GM18868 (cell line): ENCODE data around the gene PUS10.
"Not testable (repeated sequence)": the region's sequence is repeated elsewhere in the genome, so short reads cannot be mapped to it uniquely, and the experiment has no call there.

ENCODE experiments used
- ATAC-seq: cut with Tn5 transposase; IDR thresholded peaks from one replicate; pipeline ENCODE4 v1.9.1; 2021; ENCODE audit warnings: mild to moderate bottlenecking, moderate library complexity; ENCODE audit not compliant: unreplicated experiment

PUS10 gene

GRCh38 chr2:61014763-61015162 lies 3.3 kb downstream of the PUS10 start:
- ATAC-seq: no peak

DNA sequence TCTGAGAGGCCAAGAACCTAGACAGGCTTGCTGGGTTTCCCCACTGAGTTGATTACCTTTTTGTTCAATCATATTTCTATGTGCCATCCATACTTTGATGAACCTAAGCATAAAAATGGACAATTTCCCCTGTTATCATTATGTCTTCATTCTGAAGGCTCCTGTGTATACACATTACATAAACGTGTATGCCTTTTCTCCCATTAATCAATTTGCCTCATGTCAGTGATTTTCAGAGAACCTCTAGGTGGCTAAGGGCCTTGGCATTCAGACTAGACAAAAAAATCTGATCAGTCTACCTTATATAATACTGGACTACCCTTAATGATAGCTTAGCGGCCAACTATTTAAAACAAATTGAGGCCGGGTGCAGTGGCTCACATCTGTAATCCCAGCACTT lies 4.7 kb downstream of the PUS10 start:
- no peak for ATAC-seq

- peak; percentile 38 for ATAC-seq
Measured at GRCh38 chr2:61012303-61012702, 5.8 kb downstream of the PUS10 start.

DNA sequence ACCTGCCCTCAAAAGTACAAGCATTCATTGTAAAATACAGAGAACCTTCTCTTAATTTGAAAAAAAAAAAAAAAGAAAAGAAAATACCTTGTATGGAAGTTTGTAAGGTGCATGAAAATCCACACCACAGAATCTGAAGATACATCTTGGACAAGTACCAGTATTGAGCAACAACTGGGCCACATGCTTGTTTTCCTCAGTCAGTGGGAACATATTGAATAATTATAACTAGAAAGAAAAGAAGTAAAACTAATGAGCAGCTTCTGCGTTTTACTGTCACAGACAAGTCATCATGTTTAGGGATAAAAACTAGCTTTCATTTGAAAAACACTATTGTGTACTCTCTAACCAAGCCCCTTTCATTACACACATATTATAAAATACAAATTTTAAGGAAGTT lies 6.4 kb downstream of the PUS10 start:
- no peak for ATAC-seq

DNA sequence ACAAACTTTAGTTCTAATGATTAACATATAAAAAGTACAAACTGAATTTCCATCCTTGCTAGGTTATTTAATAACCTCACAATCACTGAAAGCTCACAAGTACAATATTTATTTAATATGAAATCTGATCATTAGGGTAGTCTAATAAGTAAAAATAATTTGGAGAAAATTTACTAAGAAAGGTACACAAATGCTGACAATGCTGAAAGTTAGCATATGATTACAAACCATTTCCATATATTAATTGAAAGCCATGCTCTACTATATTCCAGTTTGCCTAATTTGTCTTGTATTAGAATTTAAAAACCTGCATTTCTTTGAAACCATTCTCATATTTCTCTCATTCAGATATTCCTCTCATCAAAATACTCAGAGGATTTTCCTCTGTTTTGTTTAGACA lies 8.7 kb downstream of the PUS10 start:
- ATAC-seq: no peak

- no peak for ATAC-seq
Measured at GRCh38 chr2:61006486-61007105, 11.5 kb downstream of the PUS10 start.

GRCh38 chr2:61005736-61006135 lies 12.3 kb downstream of the PUS10 start:
- no peak for ATAC-seq

- no peak for ATAC-seq
Measured at GRCh38 chr2:60998628-60999545, 19.2 kb downstream of the PUS10 start.

DNA sequence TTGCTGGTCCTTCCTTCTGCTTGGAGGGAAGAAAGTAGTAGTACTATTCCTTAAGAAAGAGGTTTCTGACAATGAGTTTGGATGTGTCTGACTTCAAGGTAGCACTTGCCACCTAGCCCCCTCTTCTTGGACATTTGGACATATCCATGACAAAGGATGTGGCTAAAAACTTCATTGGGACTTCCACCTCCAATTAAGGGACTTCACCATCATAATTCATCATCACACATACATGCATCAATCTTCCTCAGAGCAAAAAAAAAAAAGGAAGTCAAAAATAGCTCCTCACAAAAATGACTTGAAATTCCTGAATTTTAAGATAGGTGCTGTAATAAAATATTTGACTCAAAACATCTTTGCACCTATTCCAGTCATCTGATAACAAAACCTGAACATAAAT lies 23.9 kb downstream of the PUS10 start:
- ATAC-seq: no peak

DNA sequence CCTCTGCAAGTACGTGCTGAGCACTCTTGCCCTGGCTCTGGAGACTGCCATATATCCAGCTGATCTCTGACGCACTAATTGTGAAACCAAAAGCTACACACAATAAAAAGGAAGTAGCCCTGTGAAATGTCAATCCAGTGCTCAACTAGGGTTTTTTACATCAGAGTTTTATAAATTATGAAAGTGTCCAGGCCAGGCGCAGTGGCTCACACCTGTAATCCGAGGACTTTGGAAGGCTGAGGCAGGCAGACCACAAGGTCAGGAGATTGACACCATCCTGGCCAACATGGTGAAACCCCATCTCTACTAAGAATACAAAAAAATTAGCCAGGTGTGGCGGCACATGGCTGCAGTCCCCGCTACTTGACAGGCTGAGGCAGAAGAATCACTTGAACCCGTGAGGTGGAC lies 25.1 kb downstream of the PUS10 start:
- ATAC-seq: peak; percentile 99

GRCh38 chr2:60991644-60992043 lies 26.4 kb downstream of the PUS10 start:
- ATAC-seq: no peak

DNA sequence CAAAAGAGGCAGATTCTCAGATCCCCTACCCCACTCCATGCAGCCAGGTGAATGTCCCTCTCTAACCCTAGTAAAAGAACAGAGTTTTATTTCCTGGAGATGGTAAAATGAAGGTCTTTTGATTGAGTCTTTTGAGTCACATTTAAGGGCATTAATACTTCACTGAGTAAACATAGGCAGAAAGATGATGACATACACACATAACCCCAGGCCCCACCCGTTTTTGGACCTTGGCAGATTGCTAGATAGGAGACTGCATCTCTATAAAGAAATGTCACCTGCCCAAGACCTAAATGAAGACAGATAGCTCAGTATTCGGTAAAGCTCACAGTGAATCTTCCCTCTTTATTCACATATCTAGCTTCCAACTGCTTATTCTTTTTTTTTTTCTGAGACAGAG lies 28.8 kb downstream of the PUS10 start:
- ATAC-seq: no peak

GRCh38 chr2:60987656-60988055 lies 30.4 kb downstream of the PUS10 start:
- not testable (repeated sequence) for ATAC-seq

DNA sequence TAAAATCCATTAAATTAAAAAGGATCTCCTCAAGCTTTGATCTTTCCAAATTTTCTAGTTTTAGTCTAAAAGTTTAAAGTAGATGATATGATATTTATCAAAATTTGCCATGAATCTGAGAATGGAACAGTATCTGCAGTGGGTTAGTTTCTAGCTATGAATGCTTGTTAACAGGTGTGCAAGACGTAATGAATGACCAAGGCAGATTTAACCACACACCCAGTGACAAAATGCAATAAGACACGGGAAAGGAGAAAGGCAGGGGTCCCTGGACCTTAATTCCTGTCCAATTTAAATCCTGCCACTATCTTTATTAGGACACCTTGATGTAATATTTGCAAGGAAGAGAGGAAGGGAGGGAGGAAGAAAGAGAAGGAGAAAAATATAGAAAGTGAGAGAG lies 31.0 kb downstream of the PUS10 start:
- ATAC-seq: no peak

DNA sequence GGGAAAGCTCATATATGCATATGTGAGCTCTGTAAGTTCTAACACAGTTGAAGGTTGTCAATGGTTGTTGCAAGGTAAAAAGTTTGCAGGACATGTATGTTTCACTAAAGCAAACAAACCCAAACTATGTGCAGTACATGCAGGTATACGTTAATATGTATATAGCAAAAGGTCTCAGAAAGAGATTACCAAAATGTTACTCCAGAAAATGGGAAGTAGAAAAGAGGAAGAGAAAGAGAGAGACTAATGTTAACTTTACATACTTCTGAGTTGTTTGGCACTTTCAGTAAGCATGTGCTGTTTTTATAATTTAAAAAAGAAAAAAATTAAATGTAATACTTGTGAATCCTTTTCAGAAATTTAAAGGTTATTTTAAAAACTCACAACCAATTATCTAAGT lies 33.3 kb downstream of the PUS10 start:
- peak; percentile 71 for ATAC-seq

- not testable (repeated sequence) for ATAC-seq
Measured at GRCh38 chr2:60982066-60982465, 36.0 kb downstream of the PUS10 start.

DNA sequence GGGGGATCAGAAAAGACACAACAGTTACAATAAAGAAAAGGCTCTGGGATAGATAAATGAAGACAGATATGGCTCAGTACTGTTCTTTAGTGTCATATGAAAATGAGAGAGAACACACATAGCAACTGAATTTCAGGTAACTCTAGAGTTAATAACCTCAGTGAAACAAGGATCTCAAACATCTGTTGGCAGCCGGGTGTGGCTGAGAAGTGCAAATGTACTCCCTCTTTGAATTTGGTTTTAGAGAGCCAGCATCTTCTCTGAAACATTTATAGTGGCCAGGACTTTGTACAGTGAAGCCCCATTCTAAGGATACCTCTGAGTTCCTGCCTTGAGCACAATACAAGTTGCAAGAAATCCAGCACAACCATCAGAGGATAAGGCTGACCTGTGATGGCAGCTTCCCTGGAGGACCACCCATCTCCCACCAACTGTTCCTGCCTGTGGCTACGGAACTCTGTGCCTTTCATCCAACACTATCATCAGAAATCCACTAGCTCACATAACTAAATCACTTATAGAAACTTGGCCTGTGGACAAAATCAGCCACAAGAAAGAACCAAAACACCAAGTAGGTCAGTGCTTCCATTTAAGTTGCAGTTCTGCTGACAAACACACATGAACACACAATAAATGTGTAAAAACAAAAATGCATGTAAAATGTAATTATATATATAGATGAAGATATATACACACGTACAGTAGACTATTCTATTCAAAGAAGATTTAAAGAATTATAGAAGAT lies 37.8 kb downstream of the PUS10 start:
- ATAC-seq: peak; percentile 29

- no peak for ATAC-seq
Measured at GRCh38 chr2:60979231-60979630, 38.8 kb downstream of the PUS10 start.

DNA sequence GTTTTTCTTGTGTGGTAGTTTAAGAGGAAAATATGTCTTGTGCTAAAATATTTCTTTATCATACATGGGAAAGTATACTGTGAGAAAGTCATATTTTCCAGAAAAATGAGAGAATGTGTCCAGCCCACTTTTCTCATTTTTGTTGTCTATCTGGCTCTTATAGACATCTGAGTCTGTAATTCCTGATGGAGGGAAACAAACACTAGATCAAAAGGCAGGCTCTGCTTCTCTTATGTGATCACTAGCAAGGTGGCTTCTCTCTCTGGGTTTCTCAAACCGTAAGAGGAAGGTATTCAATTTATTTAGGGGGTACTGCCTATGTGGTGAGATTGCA lies 40.5 kb downstream of the PUS10 start:
- no peak for ATAC-seq

DNA sequence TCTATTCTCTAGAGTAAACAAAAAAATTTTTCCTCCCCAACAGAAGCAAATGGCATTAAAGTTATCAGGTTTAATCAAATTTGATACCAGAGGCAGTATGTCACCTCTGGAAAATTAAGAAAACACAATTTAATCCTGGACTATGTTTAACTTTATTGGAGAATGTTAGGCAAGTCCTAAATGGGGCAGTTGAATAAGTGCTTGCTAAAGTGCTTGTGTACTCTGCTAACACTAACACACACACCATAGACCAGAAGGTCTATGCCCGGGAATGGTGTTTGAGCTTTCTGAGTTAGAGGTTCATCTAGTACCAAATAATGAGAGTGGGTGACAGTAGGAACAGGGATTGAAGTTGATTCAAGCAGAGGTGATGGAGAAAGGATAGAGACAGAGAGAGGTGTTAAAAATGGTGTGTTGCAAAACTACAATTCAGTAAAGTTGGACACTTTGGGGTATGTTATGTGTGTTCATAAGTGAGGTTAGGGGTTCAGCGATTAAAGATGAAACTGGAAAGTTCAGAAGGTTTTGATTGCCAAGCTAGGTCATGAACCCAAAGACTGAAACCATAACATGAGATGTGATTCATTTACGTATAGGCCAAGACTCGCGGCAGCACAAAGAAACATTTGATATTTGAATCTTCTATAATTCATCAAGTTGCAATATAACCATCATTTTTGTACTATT lies 41.0 kb downstream of the PUS10 start:
- ATAC-seq: peak; percentile 56

GRCh38 chr2:60976256-60976850 lies 41.7 kb downstream of the PUS10 start:
- no peak for ATAC-seq
